ENCODE results near the gene PGBD5. TPM values are rescaled to one million over a fixed set of nuclear protein-coding genes. Genes with fewer than 3 reads are reported as not detected.

PGBD5 gene
- total and polyA plus RNA-seq, 4 donors = 0.54 to 3.0 (median 1.8) TPM

- no peak overlapping the region for H3K9ac ChIP-seq (ENCODE audit: insufficient read depth in 1 of 2, low read length in 2 of 2)
- H3K4me1 ChIP-seq (ENCODE audit: control insufficient read depth in 5 of 5, insufficient read depth in 5 of 5, low read length in 5 of 5) = peaks cover 0 to 20% (median 0%) of the 10 kb centered on the region in 5 donors
- DNase-seq = peak in 2 of 3 donors; percentile 28 to 37
- H3K9me3 ChIP-seq (ENCODE audit: control insufficient read depth in 4 of 4, insufficient read depth in 3 of 4, low read length in 3 of 4) = no peaks in the 10 kb centered on the region
- no peak overlapping the region for H3K4me3 ChIP-seq
- ATAC-seq (ENCODE audit: insufficient read depth, low FRiP score) = no peak
- no peaks in the 10 kb centered on the region for H3K27me3 ChIP-seq (ENCODE audit: control insufficient read depth in 3 of 3, insufficient read depth in 3 of 3, low read length in 2 of 3)
- TF ChIP-seq CTCF (IDR thresholded peaks at IDR 0.05; ENCODE audit: control extremely low read depth, extremely low read depth) = no peak
- H3K27ac ChIP-seq (ENCODE audit: low read depth in 1 of 2, low read length in 1 of 2) = no peak overlapping the region
- H3K36me3 ChIP-seq (ENCODE audit: control insufficient read depth in 4 of 4, insufficient read depth in 4 of 4, low read length in 4 of 4) = no peaks in the 10 kb centered on the region
- 83 to 92% methylated on average over 22 of the region's 22 CpGs for WGBS, 2 donors
These were observed 26.7 kb downstream of the PGBD5 start for GRCh38 chr1:230399321-230400006.

- Histone ChIP-seq H3K4me1 (ENCODE audit: control insufficient read depth in 5 of 5, insufficient read depth in 5 of 5, low read length in 5 of 5) (peaks cover 0 to 20% (median 0%) of the 10 kb centered on the region in 5 donors), H3K27me3 (ENCODE audit: control insufficient read depth in 3 of 3, insufficient read depth in 3 of 3, low read length in 2 of 3) (no peaks in the 10 kb centered on the region), H3K27ac (ENCODE audit: low read depth in 1 of 2, low read length in 1 of 2) (no peak overlapping the region), H3K9ac (ENCODE audit: insufficient read depth in 1 of 2, low read length in 2 of 2) (no peak overlapping the region), H3K9me3 (ENCODE audit: control insufficient read depth in 4 of 4, insufficient read depth in 3 of 4, low read length in 3 of 4) (no peaks in the 10 kb centered on the region), H3K36me3 (ENCODE audit: control insufficient read depth in 4 of 4, insufficient read depth in 4 of 4, low read length in 4 of 4) (no peaks in the 10 kb centered on the region), H3K4me3 (no peak overlapping the region)
- WGBS, 2 donors = 91 to 93% methylated on average over 8 of the region's 8 CpGs
- TF ChIP-seq CTCF (IDR thresholded peaks at IDR 0.05; ENCODE audit: control extremely low read depth, extremely low read depth) = no peak
- ATAC-seq (ENCODE audit: insufficient read depth, low FRiP score) = no peak
- no peak for DNase-seq
These were observed 27.3 kb downstream of the PGBD5 start for GRCh38 chr1:230398856-230399255.

GRCh38 chr1:230396966-230397365, 29.2 kb downstream of the PGBD5 start:
- no peak overlapping the region for H3K27ac ChIP-seq (ENCODE audit: low read depth in 1 of 2, low read length in 1 of 2)
- no peaks in the 10 kb centered on the region for H3K36me3 ChIP-seq (ENCODE audit: control insufficient read depth in 4 of 4, insufficient read depth in 4 of 4, low read length in 4 of 4)
- ATAC-seq (ENCODE audit: insufficient read depth, low FRiP score) (no peak), DNase-seq (no peak)
- no peak overlapping the region for H3K9ac ChIP-seq (ENCODE audit: insufficient read depth in 1 of 2, low read length in 2 of 2)
- H3K27me3 ChIP-seq (ENCODE audit: control insufficient read depth in 3 of 3, insufficient read depth in 3 of 3, low read length in 2 of 3) = no peaks in the 10 kb centered on the region
- peaks cover 0 to 15% (median 2%) of the 10 kb centered on the region in 5 donors for H3K4me1 ChIP-seq (ENCODE audit: control insufficient read depth in 5 of 5, insufficient read depth in 5 of 5, low read length in 5 of 5)
- H3K9me3 ChIP-seq (ENCODE audit: control insufficient read depth in 4 of 4, insufficient read depth in 3 of 4, low read length in 3 of 4) = peaks cover 0 to 1% (median 0%) of the 10 kb centered on the region in 4 donors
- H3K4me3 ChIP-seq = no peak overlapping the region
- TF ChIP-seq CTCF (IDR thresholded peaks at IDR 0.05; ENCODE audit: control extremely low read depth, extremely low read depth) = no peak
- WGBS, 2 donors = 88 to 93% methylated on average over 10 of the region's 10 CpGs
